Neural progenitor cell (in vitro differentiated cells): ENCODE results near the gene MYO1B.

Experiments
- CTCF ChIP-seq: fragments of 200-600 bp; sonication (generic); IDR thresholded peaks from 2 replicates; pipeline ENCODE4 v1.5.1; 2017; ENCODE audit warnings: antibody characterized with exemption, mild to moderate bottlenecking
- EZH2 ChIP-seq: fragments of 200-600 bp; sonication (generic); IDR thresholded peaks from 2 replicates; pipeline ENCODE4 v1.6.1; 2017; ENCODE audit warnings: antibody characterized with exemption, mild to moderate bottlenecking, moderate library complexity

- TF ChIP-seq CTCF (no peak), EZH2 (no peak)
Measured at GRCh38 chr2:191198271-191198670, 46.9 kb upstream of the MYO1B start.
